K562 (cell line): ENCODE data around the gene CSNK1G1. TPM values are rescaled to one million over a fixed set of nuclear protein-coding genes. Genes with fewer than 3 reads are reported as not detected.

Source experiments
- CBX2 ChIP-seq: fragments of 200-600 bp; sonication (generic); IDR thresholded peaks from one replicate; pipeline ENCODE4 v1.6.1; 2012; ENCODE audit warnings: mild to moderate bottlenecking, low read length, inconsistent platforms; ENCODE audit not compliant: insufficient read depth, poor library complexity, severe bottlenecking
- EP400 ChIP-seq: fragments of 450-650 bp; IDR thresholded peaks from 2 replicates; pipeline ENCODE4 v1.6.1; 2017; ENCODE audit warnings: antibody characterized with exemption, mild to moderate bottlenecking, moderate library complexity
- MITF ChIP-seq: IDR thresholded peaks from 2 replicates; pipeline ENCODE4 v1.6.1; 2014; ENCODE audit warnings: antibody characterized with exemption
- MTA1 ChIP-seq: fragments of 450-650 bp; IDR thresholded peaks from 2 replicates; pipeline ENCODE4 v1.6.1; 2017; ENCODE audit warnings: borderline replicate concordance
- NCOA1 ChIP-seq: fragments of 450-650 bp; IDR thresholded peaks from 2 replicates; pipeline ENCODE4 v1.6.1; 2016; ENCODE audit warnings: low read depth
- REST ChIP-seq, 2 experiments: fragments of 450-650 bp; formaldehyde crosslinking in 1 of 2; IDR thresholded peaks; 2 replicates each; pipeline versions ENCODE4 v1.4.0 to v1.6.1; 2014 to 2020; ENCODE audit warnings: mild to moderate bottlenecking in 2 of 2, borderline replicate concordance in 1 of 2, low read depth in 1 of 2
- RHOXF2B ChIP-seq: fragments of 250-450 bp; sonication (Bioruptor Pico); conservative IDR thresholded peaks from 2 replicates; pipeline ENCODE4 v1.5.1; 2021
- SETDB1 ChIP-seq: IDR thresholded peaks from one replicate; pipeline ENCODE4 v1.6.1; 2012; ENCODE audit warnings: low read length, control low read depth, inconsistent platforms
- SP2 ChIP-seq: IDR thresholded peaks from 2 replicates; pipeline ENCODE4 v1.6.1; 2011; ENCODE audit warnings: mild to moderate bottlenecking, low read depth, low read length, moderate library complexity; ENCODE audit not compliant: poor library complexity, severe bottlenecking; ENCODE audit errors: extremely low read depth
- TARDBP ChIP-seq: fragments of 450-650 bp; IDR thresholded peaks from 2 replicates; pipeline ENCODE4 v1.6.1; 2016
- ZNF699 ChIP-seq: fragments of 250-450 bp; sonication (Bioruptor Pico); IDR thresholded peaks from 2 replicates; pipeline ENCODE4 v1.8.0; 2021; ENCODE audit warnings: mild to moderate bottlenecking, moderate library complexity; ENCODE audit not compliant: insufficient replicate concordance
- polyA plus RNA-seq, 8 experiments: library from polyadenylated mRNA; depleted of rRNA in 4 of 8; stranded (reverse) in 5 of 8; unstranded in 3 of 8; fragments of >200 nt; fragmentation: Nextera tagmentation in 2 of 8; fragmentation: Illumina TruSeq in 1 of 8; extraction: Ambion mirVana in 2 of 8; extraction: Trizol in 1 of 8; gene quantifications; 2 replicates each; pipeline versions ENCODE4 v1.2.1 to v1.2.3, GENCODE V29; 2011 to 2014; ENCODE audit warnings: inconsistent platforms in 1 of 8, missing spikeins in 1 of 8
- total RNA-seq, 7 experiments: library from RNA; depleted of rRNA in 6 of 7; stranded (reverse); fragments of >200 nt in 6 of 7; fragmentation: Illumina TruSeq in 2 of 7; extraction: Trizol in 2 of 7; gene quantifications; 2 replicates each; pipeline versions ENCODE4 v1.2.1 to v1.2.3, GENCODE V29; 2011 to 2021; ENCODE audit warnings: low replicate concordance in 1 of 7
- TF ChIP-seq, protein P1 (sequence below): fragments of 450-650 bp; formaldehyde crosslinking; conservative IDR thresholded peaks from 2 replicates; pipeline ENCODE4 v1.4.0; 2022; ENCODE audit warnings: mild to moderate bottlenecking, missing genetic modification characterization

CSNK1G1 gene
- total and polyA plus RNA-seq, 9 of the 15 experiments (the other 6 are each of a cell fraction or from before 2014, with no cell fraction given): 4.5 to 18.5 (median 9.5) TPM

GRCh38 chr15:64355944-64356709 lies at the start of gene CSNK1G1 (continued):
- TF ChIP-seq REST (IDR thresholded peaks at IDR 0.05; ENCODE audit: borderline replicate concordance): peak; percentile 85; the same call in 1 of the 2 replicates
- no peak for TF ChIP-seq REST (CRISPR knock-in tag; IDR thresholded peaks at IDR 0.05; ENCODE audit: low read depth)
- TF ChIP-seq RHOXF2B: 0 out of 2 replicates have a peak, but pooled peaks have one; percentile 55
- TF ChIP-seq MTA1: no peak
- no peak for TF ChIP-seq SP2
- no peak for TF ChIP-seq TARDBP
- 0 out of 2 replicates have a peak, but pooled peaks have one; percentile 43 for TF ChIP-seq MITF
- TF ChIP-seq ZNF699 (CRISPR knock-in tag): no peak
- no peak for TF ChIP-seq CBX2
- TF ChIP-seq NCOA1: no peak
- TF ChIP-seq, protein P1, sequence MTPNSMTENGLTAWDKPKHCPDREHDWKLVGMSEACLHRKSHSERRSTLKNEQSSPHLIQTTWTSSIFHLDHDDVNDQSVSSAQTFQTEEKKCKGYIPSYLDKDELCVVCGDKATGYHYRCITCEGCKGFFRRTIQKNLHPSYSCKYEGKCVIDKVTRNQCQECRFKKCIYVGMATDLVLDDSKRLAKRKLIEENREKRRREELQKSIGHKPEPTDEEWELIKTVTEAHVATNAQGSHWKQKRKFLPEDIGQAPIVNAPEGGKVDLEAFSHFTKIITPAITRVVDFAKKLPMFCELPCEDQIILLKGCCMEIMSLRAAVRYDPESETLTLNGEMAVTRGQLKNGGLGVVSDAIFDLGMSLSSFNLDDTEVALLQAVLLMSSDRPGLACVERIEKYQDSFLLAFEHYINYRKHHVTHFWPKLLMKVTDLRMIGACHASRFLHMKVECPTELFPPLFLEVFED: no peak
- no peak for TF ChIP-seq SETDB1
- TF ChIP-seq EP400: peak; percentile 58
